Mesodermal cell (in vitro differentiated cells): Measurements from ENCODE around the gene GCDH.
A peak's percentile ranks its signal among the peaks of the same experiment; 100 is the strongest.

ENCODE experiments used
- H3K27ac ChIP-seq: 2 replicates; pipeline ENCODE4 v1.7.0; 2013; ENCODE audit warnings: mild to moderate bottlenecking, low read depth, low read length, moderate library complexity; ENCODE audit not compliant: severe bottlenecking
- H3K36me3 ChIP-seq: 2 replicates; pipeline ENCODE4 v1.7.1; 2013; ENCODE audit warnings: mild to moderate bottlenecking, low read length, moderate library complexity; ENCODE audit not compliant: control insufficient read depth, insufficient read depth
- H3K4me1 ChIP-seq: one replicate; pipeline ENCODE4 v1.7.1; 2013; ENCODE audit warnings: mild to moderate bottlenecking, low read length; ENCODE audit not compliant: insufficient read depth, control insufficient read depth, poor library complexity, severe bottlenecking
- H3K4me3 ChIP-seq: 2 replicates; pipeline ENCODE4 v1.7.0; 2013; ENCODE audit warnings: low read length, control low read depth, mild to moderate bottlenecking; ENCODE audit not compliant: insufficient read depth, poor library complexity, severe bottlenecking; ENCODE audit errors: extremely low read depth
- H3K9me3 ChIP-seq: 2 replicates; pipeline ENCODE4 v1.7.1; 2013; ENCODE audit warnings: mild to moderate bottlenecking, low read length, moderate library complexity; ENCODE audit not compliant: control insufficient read depth
- WGBS, 2 experiments: methylation state at CpG; one replicate each; pipeline ENCODE4 v1.1.5; 2013; ENCODE audit warnings: missing lambda C conversion rate in 2 of 2; ENCODE audit not compliant: insufficient coverage in 2 of 2; 5-methylcytosine and 5-hydroxymethylcytosine counted together

The GCDH gene

GRCh38 chr19:12933287-12934072 is 42.5 kb downstream of the GCDH start, which contains the start of gene FARSA:
FARSA (minus strand) TSS chr19:12933711; CDS start chr19:12933696, 15 bp downstream.
- Histone ChIP-seq H3K27ac (peak within 1 kb of the TSS; percentile 47), H3K4me1 (peaks cover 6% of the 10 kb centered on the region), H3K9me3 (no peaks in the 10 kb centered on the region), H3K4me3 (peak within 1 kb of the TSS; percentile 94), H3K36me3 (peaks cover 34% of the 10 kb centered on the region)
- WGBS, 2 experiments, result 0 to 7% methylated on average over 43 to 48 of the region's 51 CpGs

- WGBS, 2 experiments, result 96 to 98% methylated on average over 7 to 9 of the region's 10 CpGs
- H3K4me1 ChIP-seq, result peaks cover 10% of the 10 kb centered on the region
Observed at GRCh38 chr19:12935071-12935470, 44.1 kb downstream of the GCDH start.

GRCh38 chr19:12936582-12936981 is 45.6 kb downstream of the GCDH start:
- Histone ChIP-seq H3K9me3 (no peaks in the 10 kb centered on the region), H3K4me1 (peaks cover 14% of the 10 kb centered on the region), H3K4me3 (no peak overlapping the region), H3K36me3 (peaks cover 31% of the 10 kb centered on the region), H3K27ac (no peak overlapping the region)
- WGBS, 2 experiments, result 91 to 95% methylated on average over 5 to 7 of the region's 7 CpGs

More at GRCh38 chr19:12935071-12935470, 44.1 kb downstream of the GCDH start:
- H3K9me3 ChIP-seq, result no peaks in the 10 kb centered on the region
- H3K4me3 ChIP-seq, result no peak overlapping the region
- no peak overlapping the region for H3K27ac ChIP-seq
- H3K36me3 ChIP-seq, result peaks cover 31% of the 10 kb centered on the region

- H3K27ac ChIP-seq, result peak overlapping the region; percentile 91
- WGBS, 2 experiments, result 28 to 33% methylated on average over 9 to 17 of the region's 23 CpGs
Observed at GRCh38 chr19:12937093-12937926, 46.4 kb downstream of the GCDH start.

GRCh38 chr19:12937927-12938778 is 47.2 kb downstream of the GCDH start, which contains the start of gene CALR:
CALR (plus strand) TSS chr19:12938609; CDS start chr19:12938680, 71 bp downstream.
- 1% methylated on average over 56 to 60 of the region's 63 CpGs for WGBS, 2 experiments
- H3K9me3 ChIP-seq, result no peaks in the 10 kb centered on the region
- peak within 1 kb of the TSS; percentile 100 for H3K4me3 ChIP-seq
- peaks cover 44% of the 10 kb centered on the region for H3K36me3 ChIP-seq
- H3K27ac ChIP-seq, result peak within 1 kb of the TSS; percentile 91
- peaks cover 18% of the 10 kb centered on the region for H3K4me1 ChIP-seq

More at GRCh38 chr19:12937093-12937926, 46.4 kb downstream of the GCDH start:
- H3K4me1 ChIP-seq, result peaks cover 18% of the 10 kb centered on the region
- peaks cover 35% of the 10 kb centered on the region for H3K36me3 ChIP-seq
- H3K4me3 ChIP-seq, result peak overlapping the region; percentile 100
- no peaks in the 10 kb centered on the region for H3K9me3 ChIP-seq

- Histone ChIP-seq H3K27ac (peak overlapping the region; percentile 77), H3K36me3 (peaks cover 52% of the 10 kb centered on the region), H3K4me1 (peaks cover 22% of the 10 kb centered on the region), H3K4me3 (peak overlapping the region; percentile 100), H3K9me3 (no peaks in the 10 kb centered on the region)
- WGBS, 2 experiments, result 2 to 3% methylated on average over 39 to 45 of the region's 54 CpGs
Observed at GRCh38 chr19:12938779-12939601, 48.0 kb downstream of the GCDH start.

GRCh38 chr19:12939975-12940423 is 49.0 kb downstream of the GCDH start:
- Histone ChIP-seq H3K4me1 (peaks cover 22% of the 10 kb centered on the region), H3K27ac (peak overlapping the region; percentile 36), H3K36me3 (peaks cover 62% of the 10 kb centered on the region), H3K4me3 (peak overlapping the region; percentile 100), H3K9me3 (no peaks in the 10 kb centered on the region)
- WGBS, 2 experiments, result 96 to 99% methylated on average over 9 to 10 of the region's 10 CpGs

- no peak overlapping the region for H3K27ac ChIP-seq
- H3K9me3 ChIP-seq, result no peaks in the 10 kb centered on the region
- peaks cover 22% of the 10 kb centered on the region for H3K4me1 ChIP-seq
- peak overlapping the region; percentile 100 for H3K4me3 ChIP-seq
- H3K36me3 ChIP-seq, result peaks cover 65% of the 10 kb centered on the region
- WGBS, 2 experiments, result 100% methylated on average over 1 to 2 of the region's 2 CpGs
Observed at GRCh38 chr19:12940897-12941296, 49.9 kb downstream of the GCDH start.

- no peaks in the 10 kb centered on the region for H3K9me3 ChIP-seq
- peaks cover 82% of the 10 kb centered on the region for H3K36me3 ChIP-seq
- H3K4me1 ChIP-seq, result peaks cover 25% of the 10 kb centered on the region
- H3K4me3 ChIP-seq, result no peak overlapping the region
- WGBS, 2 experiments, result 93 to 96% methylated on average over 16 of the region's 18 CpGs
- peak overlapping the region; percentile 52 for H3K27ac ChIP-seq
Observed at GRCh38 chr19:12943437-12944044, 52.6 kb downstream of the GCDH start.
